H9 (cell line): ENCODE results near the gene TIMM13. TPM values are rescaled to one million over a fixed set of nuclear protein-coding genes. Genes with fewer than 3 reads are reported as not detected.

ENCODE experiments used
- DNase-seq: peaks from one replicate; pipeline ENCODE4 v3.0.0-alpha.2; 2017
- H2AFZ ChIP-seq: one replicate; pipeline ENCODE4 v1.6.1; 2013; ENCODE audit warnings: mild to moderate bottlenecking, low read length, control low read depth, moderate library complexity
- H2AK5ac ChIP-seq: 2 replicates; pipeline ENCODE4 v1.6.1; 2013; ENCODE audit warnings: low read length, control low read depth, mixed read lengths; ENCODE audit not compliant: insufficient read length
- H2BK120ac ChIP-seq: one replicate; pipeline ENCODE4 v1.6.1; 2013; ENCODE audit warnings: low read depth, mild to moderate bottlenecking, low read length, control low read depth, inconsistent platforms; ENCODE audit not compliant: poor library complexity, severe bottlenecking
- H2BK12ac ChIP-seq: 2 replicates; pipeline ENCODE4 v1.6.1; 2013; ENCODE audit warnings: low read length, control low read depth, mixed read lengths, low read depth; ENCODE audit not compliant: insufficient read length
- H2BK15ac ChIP-seq: 2 replicates; pipeline ENCODE4 v1.6.1; 2013; ENCODE audit warnings: low read depth, low read length, control low read depth
- H2BK20ac ChIP-seq: one replicate; pipeline ENCODE4 v1.6.1; 2013; ENCODE audit warnings: low read depth, mild to moderate bottlenecking, low read length, control low read depth, inconsistent platforms; ENCODE audit not compliant: poor library complexity, severe bottlenecking
- H2BK5ac ChIP-seq: 2 replicates; pipeline ENCODE4 v1.6.1; 2013; ENCODE audit warnings: low read length, control low read depth, mixed read lengths; ENCODE audit not compliant: insufficient read length
- H3K14ac ChIP-seq: 2 replicates; pipeline ENCODE4 v1.6.1; 2013; ENCODE audit warnings: low read length, control low read depth; ENCODE audit not compliant: insufficient read depth
- H3K18ac ChIP-seq: 2 replicates; pipeline ENCODE4 v1.6.1; 2013; ENCODE audit warnings: low read depth, mild to moderate bottlenecking, mixed read lengths, low read length, control low read depth; ENCODE audit not compliant: insufficient read length
- H3K23ac ChIP-seq: 2 replicates; pipeline ENCODE4 v1.6.1; 2013; ENCODE audit warnings: low read length, control low read depth, mixed read lengths, low read depth; ENCODE audit not compliant: insufficient read length
- H3K23me2 ChIP-seq: 2 replicates; pipeline ENCODE4 v1.6.1; 2013; ENCODE audit warnings: low read depth, mild to moderate bottlenecking, mixed read lengths, low read length, control low read depth; ENCODE audit not compliant: insufficient read length, poor library complexity, severe bottlenecking
- H3K27ac ChIP-seq: 2 replicates; pipeline ENCODE4 v1.5.1; 2013; ENCODE audit warnings: low read length, control low read depth, mixed read lengths, low read depth; ENCODE audit not compliant: insufficient read length
- H3K27me3 ChIP-seq: 2 replicates; pipeline ENCODE4 v1.6.1; 2013; ENCODE audit warnings: low read length, control low read depth, inconsistent platforms; ENCODE audit not compliant: insufficient read depth
- H3K4ac ChIP-seq: 2 replicates; pipeline ENCODE4 v1.6.1; 2013; ENCODE audit warnings: low read depth, mild to moderate bottlenecking, control low read depth, inconsistent platforms, low read length, moderate library complexity
- H3K4me1 ChIP-seq: 2 replicates; pipeline ENCODE4 v1.6.1; 2013; ENCODE audit warnings: low read length, control low read depth, inconsistent platforms; ENCODE audit not compliant: insufficient read depth
- H3K4me2 ChIP-seq: 2 replicates; pipeline ENCODE4 v1.6.1; 2013; ENCODE audit warnings: low read length, control low read depth, mixed read lengths; ENCODE audit not compliant: insufficient read length, insufficient read depth
- H3K56ac ChIP-seq: 2 replicates; pipeline ENCODE4 v1.6.1; 2013; ENCODE audit warnings: low read depth, mild to moderate bottlenecking, mixed read lengths, low read length, control low read depth; ENCODE audit not compliant: insufficient read length
- H3K79me1 ChIP-seq: 2 replicates; pipeline ENCODE4 v1.6.1; 2013; ENCODE audit warnings: low read depth, mild to moderate bottlenecking, moderate library complexity, low read length, control low read depth, inconsistent platforms; ENCODE audit not compliant: insufficient read depth, poor library complexity, severe bottlenecking
- H3K79me2 ChIP-seq: 2 replicates; pipeline ENCODE4 v1.6.1; 2013; ENCODE audit warnings: low read length, control low read depth, inconsistent platforms; ENCODE audit not compliant: insufficient read depth
- H3K9ac ChIP-seq: 2 replicates; pipeline ENCODE4 v1.6.1; 2013; ENCODE audit warnings: low read length, control low read depth, mixed read lengths; ENCODE audit not compliant: insufficient read length; ENCODE audit errors: extremely low read depth
- H3K9me3 ChIP-seq: one replicate; pipeline ENCODE4 v1.6.1; 2013; ENCODE audit warnings: low read depth, low read length, inconsistent platforms; ENCODE audit not compliant: control insufficient read depth
- H3T11ph ChIP-seq: one replicate; pipeline ENCODE4 v1.6.1; 2013; ENCODE audit warnings: mild to moderate bottlenecking, low read length, control low read depth, inconsistent platforms
- H4K20me1 ChIP-seq: one replicate; pipeline ENCODE4 v1.6.1; 2013; ENCODE audit not compliant: control insufficient read depth, insufficient read length, insufficient read depth
- H4K5ac ChIP-seq: 2 replicates; pipeline ENCODE4 v1.6.1; 2013; ENCODE audit warnings: low read depth, mild to moderate bottlenecking, mixed read lengths, low read length, control low read depth; ENCODE audit not compliant: insufficient read length
- H4K8ac ChIP-seq: replicated peaks from 2 replicates; pipeline ENCODE4 v1.6.1; 2013; ENCODE audit warnings: low read length, control low read depth, mixed read lengths, low read depth; ENCODE audit not compliant: insufficient read length
- H4K91ac ChIP-seq: 2 replicates; pipeline ENCODE4 v1.6.1; 2013; ENCODE audit warnings: low read depth, mild to moderate bottlenecking, moderate library complexity, mixed read lengths, low read length, control low read depth; ENCODE audit not compliant: insufficient read length
- H3K27ac Mint-ChIP-seq, 3 experiments: 2 replicates in 2 of 3; 3 replicates in 1 of 3; pipeline ENCODE4 v1.8.0; 2020 to 2021; ENCODE audit warnings: mixed read lengths in 3 of 3, mild to moderate bottlenecking in 1 of 3, moderate library complexity in 1 of 3
- H3K27me3 Mint-ChIP-seq: 2 replicates; pipeline ENCODE4 v1.8.0; 2021; ENCODE audit warnings: low read depth, mild to moderate bottlenecking, moderate library complexity, mixed read lengths
- H3K36me3 Mint-ChIP-seq, 3 experiments: 2 replicates in 2 of 3; 3 replicates in 1 of 3; pipeline ENCODE4 v1.8.0; 2020 to 2021; ENCODE audit warnings: low read depth in 3 of 3, mixed read lengths in 3 of 3; ENCODE audit not compliant: insufficient read depth in 1 of 3
- H3K4me1 Mint-ChIP-seq, 2 experiments: 2 replicates each; pipeline ENCODE4 v1.8.0; 2020; ENCODE audit warnings: mixed read lengths in 2 of 2
- H3K4me3 Mint-ChIP-seq, 2 experiments: 2 replicates in 1 of 2; 3 replicates in 1 of 2; pipeline ENCODE4 v1.8.0; 2020 to 2021; ENCODE audit warnings: mild to moderate bottlenecking in 2 of 2, mixed read lengths in 2 of 2, moderate library complexity in 1 of 2
- H3K9me3 Mint-ChIP-seq, 2 experiments: 2 replicates in 1 of 2; 3 replicates in 1 of 2; pipeline ENCODE4 v1.8.0; 2020; ENCODE audit warnings: mild to moderate bottlenecking in 2 of 2, mixed read lengths in 2 of 2, moderate library complexity in 1 of 2
- WGBS: extraction: QIAGEN DNeasy Blood & Tissue Kit; methylation state at CpG from one replicate; pipeline ENCODE4 v1.1.7; 2013; ENCODE audit warnings: missing lambda C conversion rate, low lambda C conversion rate, mixed read lengths; ENCODE audit not compliant: insufficient read length; ENCODE audit errors: extremely low coverage; 5-methylcytosine and 5-hydroxymethylcytosine counted together
- total RNA-seq: library from RNA; stranded (reverse); gene quantifications from 2 replicates; pipeline ENCODE4 v1.2.1, GENCODE V29; 2021
- TF ChIP-seq, protein P1 (sequence below): fragments of 200-600 bp; sonication (generic); conservative IDR thresholded peaks from 3 replicates; pipeline ENCODE4 v1.8.0; 2021; ENCODE audit warnings: antibody characterized with exemption, mild to moderate bottlenecking

The TIMM13 gene
- total RNA-seq, 1 experiment from 2014 or later: 214 TPM

DNA sequence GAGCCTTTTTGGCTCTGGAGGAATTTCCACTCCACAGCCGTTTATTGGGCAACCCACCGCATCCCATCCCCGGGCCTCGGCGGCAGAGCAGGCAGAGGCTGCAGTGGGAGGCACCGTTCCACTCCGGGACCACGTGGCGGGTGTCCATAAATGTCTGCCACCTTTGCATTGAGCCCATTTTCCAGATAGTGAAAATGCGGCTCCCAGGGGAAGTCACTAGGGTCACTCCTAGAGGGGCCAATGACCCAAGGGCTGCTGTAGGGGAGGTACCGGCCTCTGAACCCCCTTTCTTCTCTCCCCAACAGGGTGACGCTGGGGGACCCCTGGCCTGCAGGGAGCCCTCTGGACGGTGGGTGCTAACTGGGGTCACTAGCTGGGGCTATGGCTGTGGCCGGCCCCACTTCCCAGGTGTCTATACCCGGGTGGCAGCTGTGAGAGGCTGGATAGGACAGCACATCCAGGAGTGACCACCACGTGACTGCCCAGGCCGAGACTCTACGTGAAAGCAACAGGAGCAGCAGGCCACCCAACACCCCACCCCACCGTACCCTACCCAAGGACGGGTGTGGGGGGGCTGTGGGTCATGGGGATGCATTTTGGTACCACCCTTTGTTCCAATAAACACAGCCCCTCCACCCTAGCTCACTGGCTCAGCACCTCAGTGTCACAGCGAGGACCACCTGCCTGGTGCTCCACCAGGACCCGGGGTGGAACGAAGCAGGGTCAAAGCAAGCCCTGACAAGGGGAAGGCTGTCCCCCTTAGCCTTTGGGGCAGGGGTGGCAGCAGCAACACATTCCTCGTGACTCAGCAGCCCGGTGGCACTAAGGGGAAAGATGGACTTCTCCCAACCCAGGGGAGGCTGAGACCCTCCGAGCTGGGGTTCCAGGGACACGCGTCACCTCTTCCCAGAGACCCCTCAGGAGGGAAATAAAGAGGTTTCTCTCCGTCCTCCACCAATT is 1.5 kb downstream of the TIMM13 start:
- H3K27me3 ChIP-seq: no peaks in the 10 kb centered on the region
- H3K56ac ChIP-seq: no peak overlapping the region
- no peak overlapping the region for H4K5ac ChIP-seq
- H3K79me1 ChIP-seq: no peaks in the 10 kb centered on the region
- H4K20me1 ChIP-seq: no peaks in the 10 kb centered on the region
- H3K23me2 ChIP-seq: peaks cover 9% of the 10 kb centered on the region
- H3K4me1 Mint-ChIP-seq: peaks cover 16 to 26% of the 10 kb centered on the region in 2 experiments
- H3K9ac ChIP-seq: peak overlapping the region; percentile 93
- peaks cover 2% of the 10 kb centered on the region; the same call in 1 of the 2 replicates for H3K27me3 Mint-ChIP-seq
- no peak overlapping the region for H4K91ac ChIP-seq
- no peak overlapping the region for H2BK120ac ChIP-seq
- no peak overlapping the region for H3K4ac ChIP-seq
- peaks cover 6 to 23% (median 16%) of the 10 kb centered on the region in 3 experiments; a peak in 6 of 7 replicates for H3K36me3 Mint-ChIP-seq
- no peak overlapping the region for H2BK20ac ChIP-seq
- H2BK12ac ChIP-seq: no peak overlapping the region
- TF ChIP-seq, protein P1, sequence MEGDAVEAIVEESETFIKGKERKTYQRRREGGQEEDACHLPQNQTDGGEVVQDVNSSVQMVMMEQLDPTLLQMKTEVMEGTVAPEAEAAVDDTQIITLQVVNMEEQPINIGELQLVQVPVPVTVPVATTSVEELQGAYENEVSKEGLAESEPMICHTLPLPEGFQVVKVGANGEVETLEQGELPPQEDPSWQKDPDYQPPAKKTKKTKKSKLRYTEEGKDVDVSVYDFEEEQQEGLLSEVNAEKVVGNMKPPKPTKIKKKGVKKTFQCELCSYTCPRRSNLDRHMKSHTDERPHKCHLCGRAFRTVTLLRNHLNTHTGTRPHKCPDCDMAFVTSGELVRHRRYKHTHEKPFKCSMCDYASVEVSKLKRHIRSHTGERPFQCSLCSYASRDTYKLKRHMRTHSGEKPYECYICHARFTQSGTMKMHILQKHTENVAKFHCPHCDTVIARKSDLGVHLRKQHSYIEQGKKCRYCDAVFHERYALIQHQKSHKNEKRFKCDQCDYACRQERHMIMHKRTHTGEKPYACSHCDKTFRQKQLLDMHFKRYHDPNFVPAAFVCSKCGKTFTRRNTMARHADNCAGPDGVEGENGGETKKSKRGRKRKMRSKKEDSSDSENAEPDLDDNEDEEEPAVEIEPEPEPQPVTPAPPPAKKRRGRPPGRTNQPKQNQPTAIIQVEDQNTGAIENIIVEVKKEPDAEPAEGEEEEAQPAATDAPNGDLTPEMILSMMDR: no peak
- H3K9me3 ChIP-seq: no peaks in the 10 kb centered on the region
- WGBS: no CpG with 5 or more reads among the region's 29 CpGs
- no peak overlapping the region for H2BK15ac ChIP-seq
- H3K27ac Mint-ChIP-seq: peak overlapping the region; percentile 7 to 99 (median 70); a peak in 3 of 7 replicates
- no peak overlapping the region for H3T11ph ChIP-seq
- no peak overlapping the region for H3K27ac ChIP-seq
- no peak overlapping the region for H3K18ac ChIP-seq
- peak overlapping the region; percentile 60 for H3K4me2 ChIP-seq
- no peak overlapping the region for H3K23ac ChIP-seq
- H3K4me3 Mint-ChIP-seq: peak overlapping the region; percentile 91 to 93
- DNase-seq: peak; percentile 39
- no peak overlapping the region for H2BK5ac ChIP-seq
- no peaks in the 10 kb centered on the region; the same call in 1 of the 2 replicates for H3K4me1 ChIP-seq
- H3K14ac ChIP-seq: no peak overlapping the region; the same call in 1 of the 2 replicates
- no peak overlapping the region for H2AFZ ChIP-seq
- H2AK5ac ChIP-seq: no peak overlapping the region
- no peaks in the 10 kb centered on the region for H3K9me3 Mint-ChIP-seq
- peaks cover 2% of the 10 kb centered on the region; the same call in 1 of the 2 replicates for H3K79me2 ChIP-seq
- H4K8ac ChIP-seq: no peak overlapping the region
